HK-2 (cell line): ENCODE results near the gene CEBPB.
"Not testable (repeated sequence)": the region's sequence is repeated elsewhere in the genome, so short reads cannot be mapped to it uniquely, and the experiment has no call there.

Experiments
- DNase-seq: peaks from one replicate; pipeline ENCODE4 v3.0.0-alpha.2; 2018; ENCODE audit not compliant: unreplicated experiment

Gene CEBPB

GRCh38 chr20:50190251-50191064 is at the start of gene CEBPB:
Gene CEBPB, plus strand, starts transcription at chr20:50190830. Its CDS starts 204 bp downstream, at chr20:50191034.
- peak; percentile 92 for DNase-seq

DNA sequence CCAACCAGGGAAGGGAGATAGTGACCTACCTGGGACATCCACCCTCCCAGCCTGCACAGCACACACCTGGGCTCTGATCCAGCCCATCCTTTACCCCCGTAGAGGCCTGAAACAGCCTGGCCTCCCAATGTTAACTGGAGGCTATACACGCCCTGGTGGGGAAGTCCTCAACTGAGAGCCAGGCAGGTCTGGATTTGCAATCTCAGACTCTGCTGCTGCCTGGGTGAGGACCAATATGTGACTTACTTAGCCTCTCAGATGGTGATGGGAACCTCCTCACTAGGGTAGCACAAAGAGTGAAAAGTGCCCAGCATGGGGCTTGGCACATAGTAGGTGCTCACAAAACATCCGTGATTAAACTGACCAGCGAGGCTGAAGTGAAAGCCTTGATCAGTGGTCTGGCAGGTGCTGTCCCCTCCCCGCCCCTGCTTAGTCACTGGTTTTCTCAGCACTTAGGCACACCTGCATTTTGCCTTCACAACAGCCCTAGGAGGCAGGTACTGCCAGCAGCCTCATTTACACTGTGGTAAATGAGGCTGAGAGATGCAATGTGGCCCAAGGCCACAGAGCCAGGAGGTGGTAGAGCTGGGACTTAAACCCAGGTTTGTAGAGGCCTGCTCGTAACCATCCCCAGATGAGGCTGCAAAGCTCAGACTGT is 49.5 kb upstream of the CEBPB start:
- no peak for DNase-seq

- no peak for DNase-seq
These were observed 48.6 kb upstream of the CEBPB start for GRCh38 chr20:50141811-50142561.

GRCh38 chr20:50142812-50143211 is 47.8 kb upstream of the CEBPB start:
- DNase-seq: no peak

GRCh38 chr20:50144362-50144761 is 46.3 kb upstream of the CEBPB start:
- peak; percentile 71 for DNase-seq

DNA sequence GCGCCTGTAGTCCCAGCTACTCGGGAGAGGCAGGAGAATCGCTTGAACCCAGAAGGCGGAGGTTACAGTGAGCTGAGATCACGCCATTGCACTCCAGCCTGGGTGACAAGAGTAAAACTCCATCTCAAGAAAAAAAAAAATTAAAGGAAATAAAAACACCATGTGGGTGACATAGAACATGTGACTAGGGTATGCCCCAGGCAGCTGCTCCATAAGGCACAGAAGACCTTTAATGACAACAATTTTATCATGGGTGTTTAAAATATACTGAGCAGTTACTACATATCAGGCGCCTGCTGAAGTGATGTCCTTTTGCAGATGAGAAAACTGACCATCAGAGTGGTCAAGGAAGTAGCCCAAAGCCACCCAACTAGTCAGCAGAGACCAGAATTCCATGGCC is 45.1 kb upstream of the CEBPB start:
- no peak for DNase-seq

- DNase-seq: no peak
These were observed 44.4 kb upstream of the CEBPB start for GRCh38 chr20:50146214-50146613.

GRCh38 chr20:50146732-50147662 is 43.6 kb upstream of the CEBPB start:
- DNase-seq: peak; percentile 28

- DNase-seq: no peak
These were observed 41.0 kb upstream of the CEBPB start for GRCh38 chr20:50149481-50150254.

DNA sequence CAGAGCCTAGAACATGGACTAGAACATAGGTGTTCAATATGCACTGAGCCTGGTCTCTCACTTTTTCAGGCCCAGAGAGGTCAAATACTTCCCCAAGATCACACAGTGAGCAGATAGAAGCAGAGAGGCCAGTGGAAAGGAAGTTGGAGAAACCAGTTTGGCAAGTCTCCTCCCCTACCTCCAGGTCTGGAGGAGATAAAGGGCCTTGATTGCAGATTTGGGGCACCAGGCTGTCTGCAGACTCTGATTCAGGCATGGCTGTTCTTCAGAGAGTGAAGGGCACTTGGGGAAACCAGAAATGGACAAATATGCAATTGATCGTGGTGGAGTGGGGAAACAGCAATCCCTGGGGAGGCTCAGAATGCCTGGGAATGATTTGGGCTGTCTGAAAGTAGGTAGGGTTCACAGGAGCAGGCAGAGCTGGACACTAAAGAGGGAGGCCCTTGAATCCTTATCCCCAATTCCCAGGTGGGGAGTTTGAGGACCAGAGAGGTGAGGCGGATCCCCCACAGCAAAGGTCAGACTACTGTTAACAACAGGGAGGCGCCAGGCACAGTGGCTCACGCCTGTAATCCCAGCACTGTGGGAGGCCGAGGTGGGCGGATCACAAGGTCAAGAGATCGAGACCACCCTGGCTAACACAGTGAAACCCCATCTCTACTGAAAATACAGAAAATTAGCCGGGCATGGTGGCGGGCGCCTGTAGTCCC is 39.4 kb upstream of the CEBPB start:
- DNase-seq: no peak

- DNase-seq: peak; percentile 29
These were observed 38.1 kb upstream of the CEBPB start for GRCh38 chr20:50152394-50153152.

DNA sequence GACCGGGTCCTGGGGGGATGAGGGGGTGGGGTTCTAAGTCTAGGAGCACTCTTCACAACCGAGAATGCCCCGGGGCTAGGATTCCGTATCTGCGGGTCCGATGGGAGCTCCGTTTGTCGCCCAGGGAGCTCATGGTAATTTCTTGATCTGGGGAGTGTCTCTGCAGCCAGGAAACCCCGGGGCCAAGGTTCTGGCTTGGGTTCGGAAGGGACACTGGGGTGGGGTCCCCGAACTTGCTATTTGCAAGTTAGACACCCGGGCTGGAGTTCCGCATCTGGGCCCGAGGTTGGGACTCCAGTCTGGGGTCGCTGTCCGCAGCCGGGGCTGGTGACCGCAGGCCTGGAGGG is 37.5 kb upstream of the CEBPB start:
- no peak for DNase-seq

- peak; percentile 93 for DNase-seq
These were observed 36.9 kb upstream of the CEBPB start, which contains the start of gene PEDS1 for GRCh38 chr20:50153500-50154377. Gene PEDS1, minus strand, starts transcription at chr20:50153723. Its CDS starts 86 bp downstream, at chr20:50153637.

- DNase-seq: not testable (repeated sequence)
These were observed 29.1 kb upstream of the CEBPB start for GRCh38 chr20:50161494-50161893.

DNA sequence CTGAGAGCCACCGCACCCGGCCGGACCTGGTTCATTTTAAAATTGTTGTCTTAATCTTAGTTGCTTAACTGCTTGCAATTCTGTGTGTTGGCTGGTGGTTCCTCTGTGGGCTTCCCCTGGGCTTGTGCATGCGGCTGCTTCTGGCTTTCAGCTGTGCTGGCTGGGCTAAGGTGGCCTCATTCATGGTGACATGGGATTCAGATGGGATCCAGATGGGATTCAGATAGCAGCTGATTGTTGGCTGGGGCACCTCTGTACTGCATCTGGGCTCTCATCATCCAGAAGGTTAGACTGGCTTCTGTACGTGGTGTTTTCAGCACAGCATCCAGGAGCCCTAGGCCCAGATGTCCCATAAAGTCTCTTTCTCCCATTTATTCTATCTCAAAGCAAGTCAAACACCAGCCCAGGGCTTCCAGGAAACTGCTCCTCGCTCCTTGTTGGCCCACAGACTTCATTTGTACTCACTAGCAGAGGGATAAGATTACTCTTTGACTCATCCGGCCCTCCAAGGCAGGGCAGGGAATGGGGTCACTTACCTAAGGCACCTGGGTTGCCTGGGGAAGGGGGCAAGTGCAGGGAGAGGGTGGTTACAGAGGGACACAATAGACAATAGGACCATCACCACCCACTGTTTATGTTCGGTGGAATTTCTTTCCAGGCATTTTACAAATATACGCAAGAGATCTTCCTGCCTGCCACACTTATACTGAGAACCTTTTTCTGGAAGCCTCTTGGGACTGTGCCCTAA is 26.9 kb upstream of the CEBPB start:
- DNase-seq: no peak

GRCh38 chr20:50165684-50166554 is 24.7 kb upstream of the CEBPB start:
- DNase-seq: peak; percentile 99
